ENCODE data around the gene VWA3A. TPM values are rescaled to one million over a fixed set of nuclear protein-coding genes. Genes with fewer than 3 reads are reported as not detected.
"Not testable (repeated sequence)": the region's sequence is repeated elsewhere in the genome, so short reads cannot be mapped to it uniquely, and the experiment has no call there.

Gene VWA3A
- total and polyA plus RNA-seq, 2 donors (not counting 3 experiments of a cell fraction or from before 2014, with no cell fraction given) = 0.12 to 0.84 TPM

GRCh38 chr16:22195695-22196558 lies 103.6 kb downstream of the VWA3A start:
- POLR2A ChIA-PET = interaction anchor here (0.6 to 0.7 kb wide), 3 partner anchors 37 to 1295 kb away, joined by 3 to 4 read pairs (median 3); partner anchors contain the start of gene LYRM1
- DNase-seq (ENCODE audit: low read depth, low spot score) (peak; percentile 98), FAIRE-seq (peak; percentile 78)
- Histone ChIP-seq H2AFZ (ENCODE audit: low read depth, low read length) (peak overlapping the region; percentile 69), H3K4me2 (ENCODE audit: insufficient read depth, low read length) (peak overlapping the region; percentile 63), H3K79me2 (ENCODE audit: control insufficient read depth, insufficient read depth, low read length) (no peaks in the 10 kb centered on the region), H3K4me3 (replicated peaks in 1 of 3; ENCODE audit: insufficient read depth in 1 of 3, low read depth in 1 of 3, low read length in 3 of 3) (peak overlapping the region; percentile 19 to 59 (median 27)), H3K27me3 (ENCODE audit: control insufficient read depth in 2 of 2, insufficient read depth in 2 of 2, low read length in 2 of 2) (no peaks in the 10 kb centered on the region), H3K9me1 (replicated peaks; ENCODE audit: control insufficient read depth, extremely low read depth, insufficient read depth, low read length) (no peaks in the 10 kb centered on the region), H3K9ac (replicated peaks; ENCODE audit: extremely low read depth, insufficient read depth, low read length) (peak overlapping the region; percentile 33), H3K9me3 (replicated peaks; ENCODE audit: control insufficient read depth, insufficient read depth, low read length) (no peaks in the 10 kb centered on the region), H3K36me3 (ENCODE audit: control insufficient read depth in 2 of 2, extremely low read depth in 1 of 2, insufficient read depth in 2 of 2, low read length in 2 of 2) (no peaks in the 10 kb centered on the region), H3K4me1 (ENCODE audit: control insufficient read depth, extremely low read depth, insufficient read depth, low read length) (peaks cover 28% of the 10 kb centered on the region), H3K27ac (ENCODE audit: insufficient read depth, low read depth, low read length) (peak overlapping the region; percentile 18), H4K20me1 (replicated peaks; ENCODE audit: control insufficient read depth, extremely low read depth, insufficient read depth, low read length) (no peaks in the 10 kb centered on the region)
- CTCF ChIA-PET = interaction anchor here (0.6 to 2.2 kb wide), 10 partner anchors 9 to 125 kb away, joined by 3 to 24 read pairs (median 3); partner anchors contain the start of gene EEF2K
- no TSS peak for BruUV-seq (replicated peaks)
- dilution Hi-C loops (cut with MboI; ENCODE audit: extremely low pct_ligation_motif_present, low sequenced_read_pairs) (no loop called here), intact Hi-C loops (cut with micrococcal nuclease) (loop anchor here (1.0 kb wide), 2 partner anchors 10 to 101 kb away; partner anchors contain the start of genes EEF2K and POLR3E)
- TF ChIP-seq JUN (IDR thresholded peaks at IDR 0.05; ENCODE audit: borderline replicate concordance, insufficient read depth, insufficient read length, low read depth) (no peak), MYC (IDR thresholded peaks at IDR 0.05; ENCODE audit: low read depth, low read length) (no peak), FOS (IDR thresholded peaks at IDR 0.05; ENCODE audit: borderline replicate concordance, insufficient read depth, low read length) (peak; percentile 35), POLR2A (IDR thresholded peaks at IDR 0.05; ENCODE audit: low read depth, low read length) (peak; percentile 84), GATA2 (IDR thresholded peaks at IDR 0.05; ENCODE audit: insufficient read depth, insufficient read length, low read depth, low read length) (peak; percentile 59), POLR2AphosphoS5 (IDR thresholded peaks at IDR 0.05; ENCODE audit: insufficient read depth, low read depth, low read length) (peak; percentile 86), CTCF (IDR thresholded peaks at IDR 0.05; ENCODE audit: extremely low read depth in 1 of 2, insufficient read depth in 1 of 2, low read depth in 1 of 2, low read length in 2 of 2) (peak; percentile 74 to 82), MAX (IDR thresholded peaks at IDR 0.05; ENCODE audit: insufficient read depth, insufficient read length) (no peak), EZH2 (IDR thresholded peaks at IDR 0.05; ENCODE audit: borderline replicate concordance, low read depth, low read length, severe bottlenecking) (no peak)

GRCh38 chr16:22196559-22197168 lies 104.3 kb downstream of the VWA3A start:
- H3K4me2 ChIP-seq (ENCODE audit: insufficient read depth, low read length) = peak overlapping the region; percentile 63
- BruUV-seq (replicated peaks); DNase-seq (ENCODE audit: low read depth, low spot score); H3K27me3 ChIP-seq (ENCODE audit: control insufficient read depth in 2 of 2, insufficient read depth in 2 of 2, low read length in 2 of 2); H2AFZ ChIP-seq (ENCODE audit: low read depth, low read length); H4K20me1 ChIP-seq (replicated peaks; ENCODE audit: control insufficient read depth, extremely low read depth, insufficient read depth, low read length); H3K36me3 ChIP-seq (ENCODE audit: control insufficient read depth in 2 of 2, extremely low read depth in 1 of 2, insufficient read depth in 2 of 2, low read length in 2 of 2); H3K9me3 ChIP-seq (replicated peaks; ENCODE audit: control insufficient read depth, insufficient read depth, low read length); H3K9ac ChIP-seq (replicated peaks; ENCODE audit: extremely low read depth, insufficient read depth, low read length); FAIRE-seq; H3K27ac ChIP-seq (ENCODE audit: insufficient read depth, low read depth, low read length); H3K9me1 ChIP-seq (replicated peaks; ENCODE audit: control insufficient read depth, extremely low read depth, insufficient read depth, low read length); dilution Hi-C loops (cut with MboI; ENCODE audit: extremely low pct_ligation_motif_present, low sequenced_read_pairs); H3K79me2 ChIP-seq (ENCODE audit: control insufficient read depth, insufficient read depth, low read length): not testable (repeated sequence)
- peaks cover 23% of the 10 kb centered on the region for H3K4me1 ChIP-seq (ENCODE audit: control insufficient read depth, extremely low read depth, insufficient read depth, low read length)
- intact Hi-C loops (cut with micrococcal nuclease) = loop anchor here (1.0 kb wide), 1 partner anchor 101 kb away; the partner anchor contains the start of gene POLR3E
- peak overlapping the region in 1 of 3 experiments; percentile 59 for H3K4me3 ChIP-seq (replicated peaks in 1 of 3; ENCODE audit: insufficient read depth in 1 of 3, low read depth in 1 of 3, low read length in 3 of 3)
- CTCF ChIA-PET = interaction anchor here (0.6 to 2.2 kb wide), 10 partner anchors 8 to 125 kb away, joined by 3 to 24 read pairs (median 4); partner anchors contain the start of gene EEF2K
- POLR2A ChIA-PET = interaction anchor here (0.6 to 0.7 kb wide), 2 partner anchors 36 to 90 kb away, joined by 3 to 4 read pairs; no protein-coding TSS in a partner anchor

All from endothelial cell of umbilical vein (primary cell).